ENCODE results near the gene ACER2.
"Not testable (repeated sequence)": the region's sequence is repeated elsewhere in the genome, so short reads cannot be mapped to it uniquely, and the experiment has no call there.

ACER2 gene

DNA sequence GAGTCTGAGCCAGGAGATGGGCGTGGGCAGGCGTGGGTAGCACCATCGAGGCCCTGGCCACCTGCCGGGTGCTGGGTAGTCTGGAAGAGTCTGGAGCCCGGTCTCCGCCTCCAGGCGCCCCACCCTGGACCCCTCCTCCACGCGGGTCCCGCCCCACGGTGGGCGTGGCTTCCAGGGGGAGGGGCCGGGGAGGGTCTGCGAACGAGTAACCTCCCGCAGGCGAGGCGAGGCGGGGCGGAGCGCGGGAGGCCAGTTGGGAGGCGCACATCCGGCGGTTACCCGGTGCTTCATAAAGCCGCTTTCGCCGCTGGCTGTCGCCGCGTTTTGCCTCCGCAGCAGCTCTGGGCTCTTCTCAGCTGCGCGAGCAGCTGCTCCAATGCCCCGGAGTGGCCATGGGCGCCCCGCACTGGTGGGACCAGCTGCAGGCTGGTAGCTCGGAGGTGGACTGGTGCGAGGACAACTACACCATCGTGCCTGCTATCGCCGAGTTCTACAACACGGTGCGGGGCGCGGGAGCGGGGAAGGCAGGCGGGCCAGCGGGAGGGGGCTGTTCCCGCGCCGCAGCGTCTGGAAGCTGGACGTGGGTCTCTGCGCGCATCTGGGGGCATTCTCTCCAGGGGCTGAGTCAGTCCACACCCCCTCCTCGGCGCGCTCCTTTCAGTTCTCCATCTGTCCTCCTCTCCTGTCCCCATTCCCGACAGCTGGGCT, at the start of gene ACER2:
TSS of gene ACER2 (plus strand) at position 317 of the 708 bp plus-strand sequence. CDS start at position 393, 76 bp downstream.
- peak; percentile 95 for DNase-seq (ENCODE audit: low read depth)

- no peak for DNase-seq (ENCODE audit: low read depth)
Observed at GRCh38 chr9:19369107-19369506, 39.7 kb upstream of the ACER2 start.

GRCh38 chr9:19371942-19372341, 36.9 kb upstream of the ACER2 start:
- DNase-seq (ENCODE audit: low read depth) = no peak

DNA sequence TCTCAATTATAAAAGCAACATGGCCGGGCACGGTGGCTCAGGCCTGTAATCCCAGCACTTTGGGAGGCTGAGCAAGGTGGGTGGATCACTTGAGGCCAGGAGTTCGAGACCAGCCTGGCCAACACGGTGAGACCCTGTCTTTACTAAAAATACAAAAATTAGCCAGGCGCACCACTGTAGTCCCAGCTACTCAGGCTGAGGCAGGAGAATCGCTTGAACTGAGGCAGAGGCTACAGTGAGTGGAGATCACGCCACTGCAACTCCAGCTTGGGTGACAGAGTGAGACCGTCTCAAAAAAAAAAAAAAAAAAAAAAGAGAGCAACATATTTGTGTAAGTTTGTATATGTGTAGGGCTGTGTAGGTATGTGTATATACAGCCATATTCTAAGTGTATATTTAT, 36.2 kb upstream of the ACER2 start:
- no peak for DNase-seq (ENCODE audit: low read depth)

GRCh38 chr9:19373527-19373926, 35.3 kb upstream of the ACER2 start:
- no peak for DNase-seq (ENCODE audit: low read depth)

DNA sequence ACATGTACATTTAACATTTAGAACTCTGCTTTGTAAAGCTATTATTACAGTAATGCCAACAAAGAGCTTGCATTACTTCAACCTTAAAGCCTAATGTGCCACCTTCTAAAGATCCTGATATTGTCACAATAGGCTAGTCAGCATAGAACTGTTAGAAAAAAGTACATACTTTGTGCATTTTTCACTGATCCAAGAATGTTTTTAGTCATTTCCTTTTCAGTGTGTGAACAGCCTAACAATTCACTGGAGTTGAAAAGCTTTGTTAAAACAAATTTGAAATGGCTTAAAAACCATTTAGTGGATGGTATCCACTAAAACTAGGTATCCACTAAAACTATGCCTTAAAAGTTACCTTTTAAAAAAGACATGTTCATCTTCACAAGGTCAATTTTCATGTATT, 33.3 kb upstream of the ACER2 start:
- no peak for DNase-seq (ENCODE audit: low read depth)

GRCh38 chr9:19376931-19377330, 31.9 kb upstream of the ACER2 start:
- DNase-seq (ENCODE audit: low read depth) = no peak

GRCh38 chr9:19378164-19378563, 30.6 kb upstream of the ACER2 start:
- DNase-seq (ENCODE audit: low read depth) = no peak

DNA sequence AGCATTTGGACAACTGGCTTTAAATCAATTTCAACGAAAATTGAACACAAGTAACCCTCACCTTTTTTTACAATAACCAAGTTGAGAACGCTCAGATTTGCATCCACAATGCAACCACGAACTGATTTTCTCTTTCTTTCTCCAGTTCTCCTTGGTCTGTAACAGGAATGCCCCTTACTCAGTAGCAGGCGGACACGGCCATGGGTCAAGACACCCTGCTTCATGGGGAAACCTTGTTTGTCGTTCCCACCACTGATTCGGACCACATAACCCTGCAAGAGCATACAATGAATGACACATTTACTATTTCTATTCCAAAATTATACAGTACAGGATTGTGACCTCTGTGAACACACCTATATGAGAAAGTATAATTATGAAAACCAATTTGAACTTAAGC, 30.2 kb upstream of the ACER2 start:
- DNase-seq (ENCODE audit: low read depth) = no peak

- DNase-seq (ENCODE audit: low read depth) = no peak
Observed at GRCh38 chr9:19379283-19379682, 29.5 kb upstream of the ACER2 start.

- no peak for DNase-seq (ENCODE audit: low read depth)
Observed at GRCh38 chr9:19379697-19380046, 29.1 kb upstream of the ACER2 start.

- no peak for DNase-seq (ENCODE audit: low read depth)
Observed at GRCh38 chr9:19380826-19381075, 28.1 kb upstream of the ACER2 start.

DNA sequence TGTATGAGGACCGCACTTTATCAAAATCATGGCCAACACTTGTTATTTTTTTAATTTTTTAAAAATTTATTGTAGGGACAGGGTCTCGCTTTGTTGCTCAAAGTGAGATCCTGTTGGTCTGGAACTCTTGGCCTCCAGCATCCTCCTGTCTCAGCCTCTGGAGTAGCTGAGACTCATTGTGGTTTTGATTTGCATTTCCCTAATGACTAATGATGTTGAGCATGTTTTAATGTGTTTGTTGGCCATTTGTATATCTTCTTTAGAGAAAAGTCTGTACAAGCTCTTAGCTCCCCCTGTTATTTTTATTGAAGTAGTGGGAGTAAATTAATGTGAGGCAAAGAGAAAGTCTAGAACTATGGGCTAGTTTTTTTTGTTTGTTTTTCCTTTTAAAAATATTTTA, 27.2 kb upstream of the ACER2 start:
- DNase-seq (ENCODE audit: low read depth) = no peak

- not testable (repeated sequence) for DNase-seq (ENCODE audit: low read depth)
Observed at GRCh38 chr9:19385212-19385611, 23.6 kb upstream of the ACER2 start.

GRCh38 chr9:19385786-19386501, 22.9 kb upstream of the ACER2 start:
- no peak for DNase-seq (ENCODE audit: low read depth)

DNA sequence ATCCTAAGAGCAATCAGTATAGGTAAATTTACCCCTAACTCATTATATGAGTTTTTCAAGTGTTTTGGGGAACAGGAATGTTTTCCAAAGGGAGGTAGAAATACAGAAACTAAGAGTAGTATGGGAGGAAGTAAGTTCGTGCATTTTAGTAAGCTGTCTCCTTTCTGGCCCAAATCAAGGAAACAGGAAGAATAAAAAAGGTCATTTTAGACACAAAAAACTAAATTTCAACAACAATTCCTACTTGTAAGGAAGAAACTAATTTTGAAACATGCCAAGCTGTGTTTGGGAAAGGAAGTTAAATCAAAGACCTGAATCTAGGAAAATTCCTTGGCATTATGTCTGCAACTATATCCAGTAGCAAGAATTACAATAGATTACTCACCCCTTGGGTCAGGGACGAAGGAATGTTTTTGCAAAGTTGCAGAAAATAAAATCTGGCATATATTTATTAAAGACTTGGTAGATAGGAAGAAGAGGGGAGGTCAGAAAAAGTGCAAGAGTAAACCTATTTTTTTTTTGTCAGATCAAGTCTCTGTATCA, 22.2 kb upstream of the ACER2 start:
- no peak for DNase-seq (ENCODE audit: low read depth)

GRCh38 chr9:19387317-19387716, 21.5 kb upstream of the ACER2 start:
- no peak for DNase-seq (ENCODE audit: low read depth)

GRCh38 chr9:19389539-19389938, 19.3 kb upstream of the ACER2 start:
- DNase-seq (ENCODE audit: low read depth) = not testable (repeated sequence)

DNA sequence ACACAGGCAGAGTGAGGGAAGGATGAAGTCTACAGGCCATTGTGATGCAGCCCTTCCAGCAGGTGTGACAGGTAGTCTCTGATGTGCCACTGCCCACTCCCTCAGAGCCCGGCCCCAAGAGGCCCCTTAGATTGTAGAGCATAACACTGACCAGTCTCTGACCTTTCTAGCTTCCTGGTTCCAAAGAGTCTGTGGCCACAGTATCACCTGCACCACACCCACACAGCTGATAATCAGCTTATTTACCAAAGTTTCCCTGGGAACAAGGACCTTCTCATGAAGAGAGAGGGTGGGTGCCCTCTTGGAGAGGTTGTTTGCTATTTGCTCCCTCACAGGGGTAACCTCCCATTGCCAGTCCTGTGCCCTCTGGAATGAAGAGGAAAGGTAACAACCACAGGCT, 11.0 kb upstream of the ACER2 start:
- no peak for DNase-seq (ENCODE audit: low read depth)

DNA sequence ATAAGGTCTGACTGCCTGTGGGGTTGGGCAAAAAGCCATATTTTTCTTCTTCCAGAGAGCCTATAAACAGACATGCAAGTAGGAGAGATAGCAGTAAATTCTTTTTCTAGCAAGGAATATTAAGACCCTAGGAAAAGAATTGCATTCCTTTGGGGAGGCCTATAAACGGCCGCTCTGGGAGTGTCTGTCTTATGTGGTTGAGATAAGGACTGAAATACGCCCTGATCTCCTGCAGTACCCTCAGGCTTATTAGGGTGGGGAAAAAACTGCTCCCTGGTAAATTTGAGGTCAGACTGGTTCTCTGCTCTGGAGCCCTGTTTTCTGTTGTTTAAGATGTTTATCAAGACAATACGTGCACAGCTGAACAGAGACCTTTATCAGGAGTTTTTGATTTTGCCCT, 5.6 kb upstream of the ACER2 start:
- not testable (repeated sequence) for DNase-seq (ENCODE audit: low read depth)

DNA sequence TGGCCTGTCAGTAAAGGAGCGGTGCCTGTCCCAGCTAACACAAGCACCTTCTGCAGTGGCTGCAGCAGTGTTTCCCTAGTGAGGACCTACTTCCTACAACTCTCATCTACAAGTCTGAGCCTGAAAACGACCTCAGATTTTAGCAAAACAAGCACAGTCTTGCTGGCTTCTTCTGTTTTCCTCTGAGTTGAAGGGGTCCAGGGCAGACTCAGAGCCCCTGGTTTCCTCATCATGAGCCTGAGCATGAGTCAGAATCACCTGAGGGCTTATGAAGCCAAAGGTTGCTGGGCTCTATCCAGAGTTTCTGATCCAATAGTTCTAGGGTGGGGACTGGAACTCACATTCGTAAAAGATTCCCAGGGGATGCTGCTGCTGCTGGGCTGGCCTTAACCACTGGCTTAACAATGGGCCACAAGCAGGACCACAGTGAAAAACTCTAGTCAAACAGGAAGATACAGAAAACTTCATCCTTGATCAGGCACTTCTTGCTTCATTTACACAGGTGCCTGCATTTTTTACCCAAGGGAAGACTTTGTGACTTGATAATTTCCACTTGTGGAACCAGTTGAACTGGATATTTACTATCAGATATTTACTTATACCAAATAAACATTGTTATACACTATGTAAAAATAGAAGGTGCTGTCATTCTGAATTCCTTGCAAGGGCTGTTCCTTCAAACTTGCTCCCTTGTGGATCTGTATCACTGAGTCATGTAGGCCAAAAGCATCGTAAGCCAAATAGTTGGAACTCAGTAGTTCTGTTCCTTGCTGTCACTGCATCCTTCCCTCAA, 4.3 kb upstream of the ACER2 start:
- DNase-seq (ENCODE audit: low read depth) = no peak

DNA sequence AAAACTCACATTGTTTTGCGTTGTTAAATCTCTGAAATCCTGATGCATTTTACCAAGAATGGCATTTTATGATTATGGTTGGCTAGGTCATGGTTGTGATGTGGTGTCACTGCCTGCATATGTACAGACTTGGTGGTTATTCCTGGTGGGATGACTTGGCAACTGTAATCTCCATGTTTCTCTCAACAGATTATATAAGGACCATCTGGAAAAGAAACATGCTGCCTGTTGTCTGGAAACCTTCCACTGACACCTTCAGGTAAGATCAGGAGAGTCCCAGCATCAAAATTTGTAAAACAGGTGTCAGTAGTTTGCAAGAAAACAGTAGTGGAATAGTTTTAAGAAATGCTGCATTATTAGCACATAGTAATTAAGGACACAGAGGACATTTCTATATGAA, 3.0 kb upstream of the ACER2 start:
- DNase-seq (ENCODE audit: low read depth) = no peak

DNA sequence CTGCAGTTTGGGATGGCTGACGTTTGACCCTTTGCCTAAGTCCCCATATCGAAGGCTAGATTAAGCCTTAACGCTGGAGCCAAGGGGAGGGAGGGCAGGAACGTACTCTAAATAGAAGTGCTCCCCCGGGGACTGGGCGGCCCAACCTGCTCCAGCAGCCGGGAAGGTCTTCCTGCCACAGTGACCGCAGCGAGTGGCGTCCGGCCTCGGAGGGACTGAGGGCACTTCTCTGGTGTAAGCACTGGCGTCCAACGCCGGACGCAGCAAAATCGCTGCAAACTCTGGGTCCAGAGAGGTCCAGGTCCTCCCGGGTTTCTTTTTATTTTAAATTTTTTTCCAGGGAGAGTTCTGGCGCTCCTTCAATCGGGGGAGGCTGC, 505 bp upstream of the ACER2 start:
- no peak for DNase-seq (ENCODE audit: low read depth)

Data from activated T-cell treated with anti-CD3 and anti-CD28 coated beads for 1 hour (primary cell).